CD14-positive monocyte (primary cell): Measurements from ENCODE around the gene CECR2. TPM values are rescaled to one million over a fixed set of nuclear protein-coding genes. Genes with fewer than 3 reads are reported as not detected.

Experiments
- DNase-seq, 3 donors: peaks; one replicate each; pipeline ENCODE4 v3.0.0-alpha.2; 2011 to 2022
- H2AFZ ChIP-seq: 2 replicates; pipeline ENCODE4 v1.6.0; 2012; ENCODE audit warnings: mild to moderate bottlenecking, low read depth, low read length, inconsistent platforms; ENCODE audit not compliant: insufficient read depth, poor library complexity, severe bottlenecking
- H3K27ac ChIP-seq, 2 donors: 1 replicate in 1 of 2; 2 replicates in 1 of 2; pipeline ENCODE4 v1.5.1; 2012 to 2013; ENCODE audit warnings: low read length in 2 of 2, control low read depth in 1 of 2, inconsistent platforms in 1 of 2, low read depth in 1 of 2, mild to moderate bottlenecking in 1 of 2
- H3K27me3 ChIP-seq, 2 donors: one replicate each; pipeline versions ENCODE4 v1.6.0 to v1.6.1; 2011 to 2013; ENCODE audit warnings: low read length in 2 of 2; ENCODE audit not compliant: control insufficient read depth in 2 of 2, insufficient read depth in 2 of 2
- H3K36me3 ChIP-seq, 2 donors: replicated peaks in 1 of 2; 1 replicate in 1 of 2; 2 replicates in 1 of 2; pipeline versions ENCODE4 v1.5.1 to v1.6.1; 2012 to 2013; ENCODE audit warnings: low read length in 2 of 2, control low read depth in 1 of 2, inconsistent platforms in 1 of 2, mild to moderate bottlenecking in 1 of 2; ENCODE audit not compliant: insufficient read depth in 2 of 2, control insufficient read depth in 1 of 2
- H3K4me1 ChIP-seq, 2 donors: 1 replicate in 1 of 2; 2 replicates in 1 of 2; pipeline versions ENCODE4 v1.5.1 to v1.6.1; 2012 to 2013; ENCODE audit warnings: low read length in 2 of 2, control low read depth in 1 of 2, inconsistent platforms in 1 of 2, mild to moderate bottlenecking in 1 of 2, moderate library complexity in 1 of 2; ENCODE audit not compliant: insufficient read depth in 2 of 2, control insufficient read depth in 1 of 2
- H3K4me2 ChIP-seq: replicated peaks from 2 replicates; pipeline ENCODE3; 2012; ENCODE audit warnings: low read length, moderate library complexity, mild to moderate bottlenecking; ENCODE audit not compliant: poor library complexity, severe bottlenecking; ENCODE audit errors: extremely low read depth
- H3K4me3 ChIP-seq, 3 experiments: fragments of 200-600 bp in 1 of 3; sonication (generic) in 1 of 3; replicated peaks in 1 of 3; 1 replicate in 2 of 3; 2 replicates in 1 of 3; pipeline ENCODE4 v1.5.1; 2011 to 2013; ENCODE audit warnings: low read length in 3 of 3, mild to moderate bottlenecking in 3 of 3, control low read depth in 2 of 3, low read depth in 2 of 3, inconsistent platforms in 1 of 3, moderate library complexity in 1 of 3
- H3K79me2 ChIP-seq: 2 replicates; pipeline ENCODE4 v1.6.0; 2012; ENCODE audit warnings: mild to moderate bottlenecking, control low read depth, inconsistent platforms, low read length, moderate library complexity; ENCODE audit not compliant: insufficient read depth
- H3K9ac ChIP-seq: 2 replicates; pipeline ENCODE4 v1.6.0; 2017; ENCODE audit warnings: low read length, mild to moderate bottlenecking; ENCODE audit not compliant: insufficient read depth, poor library complexity, severe bottlenecking
- H3K9me3 ChIP-seq, 2 donors: replicated peaks in 1 of 2; 1 replicate in 1 of 2; 2 replicates in 1 of 2; pipeline versions ENCODE4 v1.5.1 to v1.6.1; 2012 to 2013; ENCODE audit warnings: low read length in 2 of 2, control low read depth in 1 of 2; ENCODE audit not compliant: control insufficient read depth in 1 of 2, insufficient read depth in 1 of 2
- H4K20me1 ChIP-seq: 2 replicates; pipeline ENCODE4 v1.6.0; 2012; ENCODE audit warnings: mild to moderate bottlenecking, low read length, control low read depth, moderate library complexity; ENCODE audit not compliant: insufficient read depth
- H3K27ac Mint-ChIP-seq, 7 donors: one replicate each; pipeline ENCODE4 v1.8.0; 2020; ENCODE audit warnings: mild to moderate bottlenecking in 7 of 7, mixed read lengths in 7 of 7, moderate library complexity in 6 of 7, inconsistent platforms in 2 of 7
- H3K27me3 Mint-ChIP-seq, 3 donors: one replicate each; pipeline ENCODE4 v1.8.0; 2021 to 2022; ENCODE audit warnings: low read depth in 3 of 3, mild to moderate bottlenecking in 3 of 3, mixed read lengths in 3 of 3, moderate library complexity in 3 of 3, inconsistent platforms in 1 of 3
- H3K36me3 Mint-ChIP-seq, 2 donors: one replicate each; pipeline ENCODE4 v1.8.0; 2020; ENCODE audit warnings: mixed read lengths in 2 of 2, inconsistent platforms in 1 of 2, mild to moderate bottlenecking in 1 of 2
- H3K4me1 Mint-ChIP-seq: one replicate; pipeline ENCODE4 v1.8.0; 2020; ENCODE audit warnings: mild to moderate bottlenecking, mixed read lengths
- H3K4me3 Mint-ChIP-seq, 2 donors: one replicate each; pipeline ENCODE4 v1.8.0; 2020; ENCODE audit warnings: mild to moderate bottlenecking in 2 of 2, mixed read lengths in 2 of 2, moderate library complexity in 1 of 2
- H3K9me3 Mint-ChIP-seq, 7 donors: one replicate each; pipeline ENCODE4 v1.8.0; 2020 to 2022; ENCODE audit warnings: mixed read lengths in 7 of 7, mild to moderate bottlenecking in 6 of 7, moderate library complexity in 6 of 7, inconsistent platforms in 2 of 7
- CTCF ChIP-seq: fragments of 200-600 bp; IDR thresholded peaks from one replicate; pipeline ENCODE4 v1.8.0; 2022; ENCODE audit warnings: antibody characterized with exemption, mild to moderate bottlenecking
- WGBS: methylation state at CpG from one replicate; pipeline ENCODE4 v1.1.5; 2013; ENCODE audit warnings: missing lambda C conversion rate; ENCODE audit not compliant: insufficient coverage; 5-methylcytosine and 5-hydroxymethylcytosine counted together
- intact Hi-C, 2 donors: fragments of 100-400 bp; cut with micrococcal nuclease; formaldehyde crosslinking; loops; one replicate each; pipeline versions ENCODE4 v1.15.0 to v1.15.1; 2023
- polyA plus RNA-seq, 3 donors: library from polyadenylated mRNA; depleted of rRNA in 1 of 3; unstranded in 2 of 3; stranded (reverse) in 1 of 3; fragments of 300-500 nt in 2 of 3; fragments of >200 nt in 1 of 3; fragmentation: Illumina TruSeq in 2 of 3; gene quantifications; 1 replicate in 2 of 3; 2 replicates in 1 of 3; pipeline ENCODE4 v1.2.3, GENCODE V29; 2012 to 2021

CECR2 gene
- polyA plus RNA-seq, 3 donors, result 0.02 to 0.29 (median 0.24) TPM

GRCh38 chr22:17549183-17549582, 179.9 kb downstream of the CECR2 start:
- no peak overlapping the region for H2AFZ ChIP-seq
- H3K4me1 ChIP-seq, result no peaks in the 10 kb centered on the region
- no peaks in the 10 kb centered on the region for H3K36me3 ChIP-seq
- H3K9me3 ChIP-seq, result no peaks in the 10 kb centered on the region
- DNase-seq, result no peak
- no peaks in the 10 kb centered on the region for H4K20me1 ChIP-seq
- peaks cover 0 to 2% (median 0%) of the 10 kb centered on the region in 7 donors for H3K9me3 Mint-ChIP-seq
- no peak overlapping the region for H3K27ac ChIP-seq
- no peak overlapping the region for H3K9ac ChIP-seq
- no peaks in the 10 kb centered on the region for H3K79me2 ChIP-seq
- no peaks in the 10 kb centered on the region for H3K27me3 ChIP-seq
- no peak overlapping the region for H3K27ac Mint-ChIP-seq
- H3K4me3 ChIP-seq, result no peak overlapping the region
- no peak overlapping the region for H3K4me3 Mint-ChIP-seq
- TF ChIP-seq CTCF, result no peak
- no peaks in the 10 kb centered on the region for H3K4me1 Mint-ChIP-seq
- WGBS, result 100% methylated on average over 5 of the region's 10 CpGs
- peaks cover 0 to 10% of the 10 kb centered on the region in 2 donors for H3K36me3 Mint-ChIP-seq
- H3K4me2 ChIP-seq, result no peak overlapping the region
- intact Hi-C loops, result no loop called here
- H3K27me3 Mint-ChIP-seq, result peaks cover 0 to 5% (median 0%) of the 10 kb centered on the region in 3 donors

GRCh38 chr22:17549655-17550054, 180.4 kb downstream of the CECR2 start:
- Mint-ChIP-seq H3K27ac (no peak overlapping the region), H3K9me3 (peaks cover 0 to 2% (median 0%) of the 10 kb centered on the region in 7 donors), H3K36me3 (peaks cover 0 to 10% of the 10 kb centered on the region in 2 donors), H3K4me3 (no peak overlapping the region), H3K4me1 (no peaks in the 10 kb centered on the region), H3K27me3 (peaks cover 0 to 5% (median 0%) of the 10 kb centered on the region in 3 donors)
- Histone ChIP-seq H3K36me3 (no peaks in the 10 kb centered on the region), H4K20me1 (no peaks in the 10 kb centered on the region), H3K9me3 (no peaks in the 10 kb centered on the region), H3K27ac (no peak overlapping the region), H3K4me1 (no peaks in the 10 kb centered on the region), H3K9ac (no peak overlapping the region), H3K79me2 (no peaks in the 10 kb centered on the region), H3K4me3 (no peak overlapping the region), H2AFZ (no peak overlapping the region), H3K4me2 (no peak overlapping the region), H3K27me3 (no peaks in the 10 kb centered on the region)
- intact Hi-C loops, result no loop called here
- no peak for DNase-seq
- no peak for TF ChIP-seq CTCF
- no CpG with 5 or more reads among the region's 5 CpGs for WGBS
